H1 (cell line): ENCODE data around the gene TRAF4. TPM values are rescaled to one million over a fixed set of nuclear protein-coding genes. Genes with fewer than 3 reads are reported as not detected.

Source experiments
- CTCF ChIA-PET: fragments of 300-600 bp; sonication (Branson Sonifier 250); formaldehyde crosslinking; loops from one replicate; lab custom pipeline; 2021; ENCODE audit not compliant: partially characterized antibody; lab: Charles Lee
- POLR2A ChIA-PET: fragments of 300-600 bp; sonication (Branson Sonifier 250); formaldehyde crosslinking; loops from one replicate; lab custom pipeline; 2021; ENCODE audit warnings: inconsistent platforms; ENCODE audit not compliant: partially characterized antibody; lab: Charles Lee
- DNase-seq, 2 experiments: peaks; one replicate each; pipeline versions ENCODE4 v3.0.0 to v3.0.0-alpha.2; 2010 to 2022; ENCODE audit warnings: low spot score in 2 of 2, low read depth in 1 of 2, mixed read lengths in 1 of 2
- FAIRE-seq: peaks from 2 replicates; lab custom pipeline; 2011; peaks lifted over from hg19 to GRCh38; lab: Jason Lieb, UNC
- H2AFZ ChIP-seq: 2 replicates; pipeline ENCODE4 v1.8.1; 2012; ENCODE audit warnings: low read length, inconsistent platforms
- H2AK5ac ChIP-seq: 2 replicates; pipeline ENCODE4 v1.6.1; 2013; ENCODE audit warnings: low read depth, low read length
- H2BK120ac ChIP-seq: replicated peaks from 2 replicates; pipeline ENCODE3; 2013; ENCODE audit warnings: low read depth, low read length, inconsistent platforms
- H2BK12ac ChIP-seq: 2 replicates; pipeline ENCODE4 v1.6.1; 2013; ENCODE audit warnings: low read depth, low read length
- H2BK15ac ChIP-seq: 2 replicates; pipeline ENCODE4 v1.6.1; 2013; ENCODE audit warnings: low read length
- H2BK20ac ChIP-seq: 2 replicates; pipeline ENCODE4 v1.6.1; 2013; ENCODE audit warnings: low read length
- H2BK5ac ChIP-seq: 2 replicates; pipeline ENCODE4 v1.6.1; 2013; ENCODE audit warnings: low read depth, low read length
- H3K14ac ChIP-seq: 2 replicates; pipeline ENCODE4 v1.6.1; 2013; ENCODE audit warnings: inconsistent platforms; ENCODE audit not compliant: insufficient read length
- H3K18ac ChIP-seq: 2 replicates; pipeline ENCODE4 v1.6.1; 2013; ENCODE audit warnings: low read length; ENCODE audit errors: extremely low read depth
- H3K23ac ChIP-seq: 2 replicates; pipeline ENCODE4 v1.6.1; 2013; ENCODE audit warnings: inconsistent platforms; ENCODE audit not compliant: insufficient read length
- H3K23me2 ChIP-seq: 2 replicates; pipeline ENCODE4 v1.6.1; 2013; ENCODE audit warnings: low read depth, low read length
- H3K27ac ChIP-seq: 2 replicates; pipeline ENCODE4 v1.6.1; 2011; ENCODE audit warnings: low read depth, low read length, inconsistent platforms
- H3K27me3 ChIP-seq, 4 experiments: replicated peaks in 1 of 4; 1 replicate in 1 of 4; 2 replicates in 3 of 4; pipeline versions ENCODE4 v1.6.1 to v1.8.1; 2011 to 2013; ENCODE audit warnings: low read length in 3 of 4, mild to moderate bottlenecking in 3 of 4, inconsistent platforms in 2 of 4, mixed read lengths in 2 of 4, moderate library complexity in 1 of 4; ENCODE audit not compliant: control insufficient read depth in 3 of 4, insufficient read depth in 3 of 4; ENCODE audit errors: extremely low read depth in 1 of 4
- H3K36me3 ChIP-seq, 4 experiments: 2 replicates each; pipeline versions ENCODE4 v1.6.1 to v1.8.1; 2011 to 2013; ENCODE audit warnings: mild to moderate bottlenecking in 4 of 4, low read length in 3 of 4, moderate library complexity in 2 of 4, control low read depth in 1 of 4, inconsistent platforms in 1 of 4; ENCODE audit not compliant: insufficient read depth in 4 of 4, control insufficient read depth in 2 of 4
- H3K4ac ChIP-seq: replicated peaks from 2 replicates; pipeline ENCODE3; 2013; ENCODE audit warnings: low read length, low read depth, mixed read lengths, inconsistent platforms; ENCODE audit not compliant: insufficient read length
- H3K4me1 ChIP-seq, 4 experiments: replicated peaks in 1 of 4; 1 replicate in 1 of 4; 2 replicates in 3 of 4; pipeline versions ENCODE4 v1.6.1 to v1.8.1; 2011 to 2013; ENCODE audit warnings: low read length in 3 of 4, inconsistent platforms in 2 of 4, mixed read lengths in 1 of 4; ENCODE audit not compliant: insufficient read depth in 4 of 4, control insufficient read depth in 3 of 4
- H3K4me2 ChIP-seq, 2 experiments: 2 replicates each; pipeline versions ENCODE4 v1.6.1 to v1.8.1; 2011 to 2013; ENCODE audit warnings: low read depth in 2 of 2, low read length in 2 of 2, control low read depth in 1 of 2, inconsistent platforms in 1 of 2, mild to moderate bottlenecking in 1 of 2; ENCODE audit not compliant: insufficient read depth in 1 of 2
- H3K4me3 ChIP-seq, 4 experiments: fragments of 200-600, 300-600 bp in 1 of 4; sonication (generic), shearing (Covaris generic), sonication (Bioruptor Twin) in 1 of 4; 2 replicates each; pipeline versions ENCODE4 v1.5.1 to v1.8.1; 2011 to 2016; ENCODE audit warnings: low read length in 4 of 4, low read depth in 3 of 4, control low read depth in 2 of 4, inconsistent platforms in 2 of 4, mild to moderate bottlenecking in 2 of 4, mixed read lengths in 1 of 4, moderate library complexity in 1 of 4; ENCODE audit not compliant: insufficient read depth in 2 of 4; ENCODE audit errors: extremely low read depth in 1 of 4
- H3K56ac ChIP-seq: replicated peaks from 2 replicates; pipeline ENCODE3; 2013; ENCODE audit warnings: low read depth, mild to moderate bottlenecking, mixed read lengths, low read length, inconsistent platforms; ENCODE audit not compliant: insufficient read length
- H3K79me1 ChIP-seq: 2 replicates; pipeline ENCODE4 v1.6.1; 2013; ENCODE audit warnings: low read depth, low read length, control low read depth
- H3K79me2 ChIP-seq, 2 experiments: 2 replicates each; pipeline versions ENCODE4 v1.6.1 to v1.8.1; 2012 to 2013; ENCODE audit warnings: low read length in 2 of 2, mild to moderate bottlenecking in 2 of 2, inconsistent platforms in 1 of 2; ENCODE audit not compliant: insufficient read depth in 2 of 2, control insufficient read depth in 1 of 2
- H3K9ac ChIP-seq, 4 experiments: replicated peaks in 1 of 4; 1 replicate in 1 of 4; 2 replicates in 3 of 4; pipeline versions ENCODE4 v1.6.1 to v1.8.1; 2011 to 2013; ENCODE audit warnings: low read depth in 3 of 4, low read length in 3 of 4, control low read depth in 2 of 4, mild to moderate bottlenecking in 2 of 4, moderate library complexity in 2 of 4, inconsistent platforms in 1 of 4; ENCODE audit errors: extremely low read depth in 1 of 4
- H3K9me3 ChIP-seq, 2 experiments: 2 replicates each; pipeline versions ENCODE4 v1.6.1 to v1.8.1; 2012 to 2013; ENCODE audit warnings: mild to moderate bottlenecking in 2 of 2, moderate library complexity in 2 of 2, control low read depth in 1 of 2, inconsistent platforms in 1 of 2, low read depth in 1 of 2, low read length in 1 of 2, mixed read lengths in 1 of 2; ENCODE audit not compliant: insufficient read depth in 2 of 2
- H4K20me1 ChIP-seq, 2 experiments: replicated peaks in 1 of 2; 2 replicates each; pipeline versions ENCODE3 to v1.8.1; 2011 to 2013; ENCODE audit warnings: inconsistent platforms in 2 of 2, low read length in 2 of 2, mild to moderate bottlenecking in 1 of 2; ENCODE audit not compliant: insufficient read depth in 2 of 2, control insufficient read depth in 1 of 2
- H4K5ac ChIP-seq: 2 replicates; pipeline ENCODE4 v1.6.1; 2013; ENCODE audit warnings: low read length, low read depth, mixed read lengths, inconsistent platforms; ENCODE audit not compliant: insufficient read length
- H4K8ac ChIP-seq: 2 replicates; pipeline ENCODE4 v1.8.0; 2013; ENCODE audit warnings: mild to moderate bottlenecking, moderate library complexity, low read length, inconsistent platforms; ENCODE audit not compliant: insufficient read depth; ENCODE audit errors: extremely low read depth
- H4K91ac ChIP-seq: replicated peaks from 2 replicates; pipeline ENCODE3; 2013; ENCODE audit warnings: low read length, mixed read lengths, inconsistent platforms; ENCODE audit not compliant: insufficient read length
- POLR2A ChIP-seq, 2 experiments: IDR thresholded peaks; 1 replicate in 1 of 2; 2 replicates in 1 of 2; pipeline ENCODE4 v1.6.1; 2011; ENCODE audit warnings: low read depth in 2 of 2, low read length in 2 of 2, mild to moderate bottlenecking in 2 of 2; ENCODE audit errors: control extremely low read depth in 1 of 2
- RNF2 ChIP-seq: fragments of 200-900, 300-1000 bp; sonication (generic); IDR thresholded peaks from 2 replicates; pipeline ENCODE4 v1.7.1; 2016; ENCODE audit warnings: borderline replicate concordance, low read depth, mild to moderate bottlenecking, antibody characterized with exemption, low read length; ENCODE audit not compliant: poor library complexity, severe bottlenecking; ENCODE audit errors: missing control alignments
- WGBS, 2 experiments: shearing (Covaris generic) in 1 of 2; methylation state at CpG; one replicate each; pipeline versions ENCODE4 v1.1.6 to v1.1.7; 2013 to 2015; ENCODE audit warnings: low lambda C conversion rate in 2 of 2, mixed read lengths in 2 of 2, inconsistent platforms in 1 of 2, low coverage in 1 of 2, missing lambda C conversion rate in 1 of 2; ENCODE audit not compliant: insufficient replicate concordance in 2 of 2, insufficient coverage in 1 of 2, insufficient read length in 1 of 2; ENCODE audit errors: extremely low coverage in 1 of 2, missing lambda C conversion rate in 1 of 2; 5-methylcytosine and 5-hydroxymethylcytosine counted together
- polyA plus RNA-seq, 7 experiments: library from polyadenylated mRNA; depleted of rRNA in 3 of 7; stranded (reverse) in 5 of 7; unstranded in 2 of 7; fragments of >200 nt in 5 of 7; fragments of 200-250 nt in 2 of 7; gene quantifications; 1 replicate in 5 of 7; 2 replicates in 1 of 7; 4 replicates in 1 of 7; pipeline versions ENCODE4 v1.2.1 to v1.2.3, GENCODE V29; 2011 to 2013; ENCODE audit warnings: missing spikeins in 2 of 7, mixed read lengths in 2 of 7
- total RNA-seq: library from RNA; stranded (reverse); fragmentation: NEBNext Ultra II Directional; extraction: Animal tissue kit (Norgen Biotek cat#: 25700); gene quantifications from 2 replicates; pipeline ENCODE4 v1.2.1, GENCODE V29; 2021

Gene TRAF4
- total and polyA plus RNA-seq, 2 of the 8 experiments (the other 6 are each of a cell fraction or from before 2014, with no cell fraction given): 167 to 170 TPM

- H3K56ac ChIP-seq: no peak overlapping the region
- FAIRE-seq (no peak), DNase-seq (no peak)
- H3K9ac ChIP-seq: no peak overlapping the region; a peak in 1 of 7 replicates
- H3K14ac ChIP-seq: no peak overlapping the region
- no peak overlapping the region for H3K4ac ChIP-seq
- peak overlapping the region; percentile 6; the same call in 1 of the 2 replicates for H3K27ac ChIP-seq
- H2AFZ ChIP-seq: no peak overlapping the region
- no peak overlapping the region for H3K4me2 ChIP-seq
- H4K20me1 ChIP-seq: peaks cover 30 to 34% of the 10 kb centered on the region in 2 experiments
- no peak overlapping the region for H4K8ac ChIP-seq
- peaks cover 20% of the 10 kb centered on the region for H3K23me2 ChIP-seq
- no peak overlapping the region for H3K23ac ChIP-seq
- H3K18ac ChIP-seq: no peak overlapping the region
- no peak overlapping the region for H2BK120ac ChIP-seq
- peaks cover 14% of the 10 kb centered on the region for H3K79me1 ChIP-seq
- no peak overlapping the region for H2BK12ac ChIP-seq
- H3K4me3 ChIP-seq: no peak overlapping the region
- H3K9me3 ChIP-seq: no peaks in the 10 kb centered on the region
- peaks cover 30 to 56% (median 33%) of the 10 kb centered on the region in 4 experiments for H3K36me3 ChIP-seq
- no peak overlapping the region for H4K91ac ChIP-seq
- peaks cover 19 to 44% of the 10 kb centered on the region in 2 experiments for H3K79me2 ChIP-seq
- no peaks in the 10 kb centered on the region for H3K27me3 ChIP-seq
- H4K5ac ChIP-seq: no peak overlapping the region
- TF ChIP-seq RNF2 (no peak), POLR2A (IDR thresholded peaks at IDR 0.05; ENCODE audit: control extremely low read depth in 1 of 2, low read depth in 2 of 2, low read length in 2 of 2) (peak in 1 of 2 experiments; percentile 34; a peak in 1 of 3 replicates)
- H2BK20ac ChIP-seq: no peak overlapping the region
- peaks cover 0 to 30% (median 24%) of the 10 kb centered on the region in 4 experiments; a peak in 6 of 7 replicates for H3K4me1 ChIP-seq
- H2BK15ac ChIP-seq: no peak overlapping the region
- H2BK5ac ChIP-seq: peak overlapping the region; percentile 4; the same call in 1 of the 2 replicates
- POLR2A ChIA-PET: interaction anchor here (0.8 to 15.3 kb wide), 13 partner anchors 9 to 153 kb away, joined by 3 to 813 read pairs (median 5); partner anchors contain the start of genes FAM222B, NEK8, PROCA1 and RAB34
- no peak overlapping the region for H2AK5ac ChIP-seq
- WGBS, 2 experiments: 96% methylated on average over 18 of the region's 18 CpGs; no CpG with 5 or more reads in 1 of the 2 experiments
- CTCF ChIA-PET: interaction anchor here (0.8 to 11.7 kb wide), 15 partner anchors 14 to 396 kb away, joined by 3 to 316 read pairs (median 5); partner anchors contain the start of genes NEK8, RPL23A and TLCD1
Measured at GRCh38 chr17:28748852-28749515, 5.2 kb downstream of the TRAF4 start.
